Measurements from ENCODE around the gene CXCL3.
A peak's percentile ranks its signal among the peaks of the same experiment; 100 is the strongest.
"Not testable (repeated sequence)": the region's sequence is repeated elsewhere in the genome, so short reads cannot be mapped to it uniquely, and the experiment has no call there.

CXCL3 gene

DNA sequence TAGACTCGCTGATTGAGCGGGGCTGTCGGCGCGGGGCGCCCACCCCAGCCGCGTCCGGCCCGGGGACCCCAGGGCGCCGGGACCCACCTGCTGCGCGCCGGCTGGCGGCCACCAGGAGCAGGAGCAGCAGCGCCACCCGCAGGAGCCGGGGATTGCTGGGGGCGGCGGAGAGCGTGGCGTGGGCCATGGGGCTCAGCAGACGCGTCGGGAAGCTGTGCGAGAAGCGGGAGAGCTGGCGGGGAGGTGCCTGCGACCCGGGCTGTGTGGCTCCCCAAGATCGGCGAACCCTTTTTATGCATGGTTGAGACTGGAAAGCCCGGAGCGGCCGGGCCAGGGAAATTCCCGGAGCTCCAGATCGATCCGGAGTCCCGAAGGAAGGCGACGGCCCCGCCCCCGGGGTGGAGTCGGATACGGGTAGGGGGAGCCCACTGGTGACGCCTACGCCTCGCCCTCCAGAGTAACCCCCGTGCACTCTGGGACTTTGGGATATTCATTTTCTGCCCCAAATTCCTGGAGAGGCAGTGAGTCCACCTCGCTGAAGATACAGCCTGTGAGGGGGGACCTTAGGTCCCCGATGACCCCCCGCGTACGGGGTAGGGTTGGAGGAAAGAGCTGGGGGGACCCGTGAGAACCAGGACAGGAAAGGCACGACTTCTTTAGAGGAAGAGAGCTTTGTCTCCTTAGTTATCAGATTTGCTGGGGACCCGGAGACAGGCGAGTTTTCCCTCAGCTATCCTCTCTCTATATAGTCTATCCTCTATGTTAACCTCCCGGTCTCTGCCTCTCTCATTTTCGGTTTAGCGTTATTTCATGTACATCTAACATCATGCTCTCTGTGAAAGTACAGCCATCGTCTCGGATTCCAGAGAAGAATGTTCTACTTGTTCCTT lies at the start of gene CXCL3:
CXCL3 (minus strand) TSS at position 265 of the 890 bp plus-strand sequence; CDS start at position 187, 78 bp downstream.
- peak; percentile 54 for DNase-seq (ENCODE audit: low read depth)

- DNase-seq (ENCODE audit: low read depth), result no peak
Observed at GRCh38 chr4:74087481-74087880, 49.0 kb upstream of the CXCL3 start.

DNA sequence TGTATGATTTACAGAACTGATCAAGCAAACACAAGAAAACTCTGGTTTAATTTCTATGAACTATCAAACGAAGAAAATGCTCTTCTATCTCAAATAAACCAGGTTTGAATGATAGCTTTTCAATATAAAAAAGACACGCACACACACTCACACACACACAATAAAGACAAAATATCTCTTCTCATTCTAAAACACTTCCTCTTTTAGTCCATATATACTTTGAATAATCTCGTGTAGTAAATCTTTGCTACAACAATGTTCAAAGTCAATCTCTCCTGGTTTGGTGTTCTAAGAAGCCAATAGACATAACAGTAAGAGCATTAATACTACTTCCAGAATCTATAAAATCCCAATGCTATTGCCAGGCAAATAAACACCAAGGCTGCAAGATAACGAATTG lies 47.2 kb upstream of the CXCL3 start:
- no peak for DNase-seq (ENCODE audit: low read depth)

DNA sequence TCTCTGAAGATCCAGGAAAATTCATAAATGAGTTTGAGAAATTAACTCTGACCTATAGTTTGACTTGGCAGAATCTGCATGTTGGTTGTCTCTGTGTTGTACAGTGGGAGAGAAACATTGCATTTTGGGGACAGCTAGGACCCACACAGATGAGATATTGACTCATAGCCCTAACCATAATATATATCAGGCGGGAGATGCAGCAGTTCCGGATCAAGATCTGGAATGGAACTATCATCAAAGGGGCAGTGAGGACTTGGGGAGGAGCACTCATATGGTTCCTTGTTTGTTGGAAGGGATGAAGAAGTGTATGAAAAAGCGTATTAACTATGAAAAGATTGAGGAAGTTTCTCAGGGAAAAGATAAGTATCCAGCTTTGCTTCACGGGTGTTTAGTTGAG lies 46.5 kb upstream of the CXCL3 start:
- no peak for DNase-seq (ENCODE audit: low read depth)

DNA sequence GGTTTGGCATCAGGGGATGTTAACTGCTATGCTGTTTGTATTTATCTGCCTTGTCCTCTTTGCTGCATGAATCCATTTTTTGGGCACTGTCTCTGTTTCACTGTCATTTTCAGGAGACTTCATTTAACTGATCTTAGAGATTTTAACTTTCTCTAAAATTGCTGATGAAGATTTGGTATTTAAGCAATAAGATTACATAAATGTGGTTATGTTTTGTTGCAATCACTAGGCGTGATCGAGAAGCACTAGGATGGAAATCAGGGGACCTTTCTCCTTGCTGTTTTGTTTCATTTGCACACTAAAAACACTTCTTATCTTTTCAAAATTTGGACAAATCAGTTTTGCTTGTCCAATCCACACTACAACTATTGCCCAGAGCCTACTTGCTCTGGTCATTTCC lies 45.1 kb upstream of the CXCL3 start:
- no peak for DNase-seq (ENCODE audit: low read depth)

- DNase-seq (ENCODE audit: low read depth), result no peak
Observed at GRCh38 chr4:74081035-74081434, 42.5 kb upstream of the CXCL3 start.

DNA sequence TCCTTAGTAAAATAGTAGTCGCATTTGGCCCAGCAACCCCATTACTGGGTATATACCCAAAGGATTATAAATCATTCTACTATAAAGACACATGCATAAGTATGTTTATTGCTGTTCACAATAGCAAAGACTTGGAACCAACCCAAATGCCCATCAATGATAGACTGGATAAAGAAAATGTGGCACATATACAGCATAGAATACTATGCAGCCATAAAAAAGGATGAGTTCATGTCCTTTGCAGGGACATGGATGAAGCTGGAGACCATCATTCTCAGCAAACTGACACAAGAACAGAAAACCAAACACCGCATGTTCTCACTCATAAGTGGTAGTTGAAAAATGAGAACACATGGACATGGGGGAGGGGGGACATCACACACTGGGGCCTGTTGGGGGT lies 41.9 kb upstream of the CXCL3 start:
- not testable (repeated sequence) for DNase-seq (ENCODE audit: low read depth)

- DNase-seq (ENCODE audit: low read depth), result not testable (repeated sequence)
Observed at GRCh38 chr4:74079024-74079423, 40.5 kb upstream of the CXCL3 start.

- DNase-seq (ENCODE audit: low read depth), result no peak
Observed at GRCh38 chr4:74073358-74073757, 34.9 kb upstream of the CXCL3 start.

DNA sequence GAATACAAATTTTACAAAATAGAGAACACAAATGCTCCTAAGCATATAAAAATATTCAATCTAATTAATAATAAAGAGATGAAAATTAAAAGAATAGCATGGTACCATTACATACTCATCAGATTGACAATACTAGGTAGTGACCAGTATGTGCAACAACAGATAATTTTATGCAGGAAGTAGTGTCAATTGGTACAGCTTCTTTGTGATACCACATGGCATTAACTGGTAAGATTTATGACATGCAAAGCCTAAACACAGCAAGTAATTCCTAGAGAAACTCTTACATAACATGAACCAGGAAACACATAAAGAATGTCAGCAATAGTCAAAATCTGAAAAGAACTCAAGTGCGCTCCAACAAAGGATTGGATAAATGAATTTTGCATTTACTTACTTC lies 34.2 kb upstream of the CXCL3 start:
- no peak for DNase-seq (ENCODE audit: low read depth)

DNA sequence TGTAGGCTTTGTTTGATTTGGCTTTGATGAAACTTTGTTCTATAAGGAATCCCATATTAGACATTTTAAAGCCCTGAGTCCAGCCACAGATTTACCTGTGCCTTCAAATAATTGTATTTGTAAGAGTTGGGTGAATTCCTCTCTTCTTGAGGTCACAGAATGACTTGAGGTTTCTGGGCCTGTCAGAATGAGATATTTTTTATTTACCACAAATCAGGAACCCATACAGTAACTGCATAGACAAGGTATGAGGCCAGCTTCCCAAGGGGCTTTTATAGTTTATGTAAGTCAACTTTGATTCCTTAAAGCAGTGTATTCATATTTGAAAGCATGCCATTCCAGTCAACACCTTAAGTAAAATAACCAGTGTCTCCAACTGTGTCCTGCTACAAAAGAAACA lies 29.1 kb upstream of the CXCL3 start:
- no peak for DNase-seq (ENCODE audit: low read depth)

GRCh38 chr4:74066232-74066631 lies 27.7 kb upstream of the CXCL3 start:
- no peak for DNase-seq (ENCODE audit: low read depth)

DNA sequence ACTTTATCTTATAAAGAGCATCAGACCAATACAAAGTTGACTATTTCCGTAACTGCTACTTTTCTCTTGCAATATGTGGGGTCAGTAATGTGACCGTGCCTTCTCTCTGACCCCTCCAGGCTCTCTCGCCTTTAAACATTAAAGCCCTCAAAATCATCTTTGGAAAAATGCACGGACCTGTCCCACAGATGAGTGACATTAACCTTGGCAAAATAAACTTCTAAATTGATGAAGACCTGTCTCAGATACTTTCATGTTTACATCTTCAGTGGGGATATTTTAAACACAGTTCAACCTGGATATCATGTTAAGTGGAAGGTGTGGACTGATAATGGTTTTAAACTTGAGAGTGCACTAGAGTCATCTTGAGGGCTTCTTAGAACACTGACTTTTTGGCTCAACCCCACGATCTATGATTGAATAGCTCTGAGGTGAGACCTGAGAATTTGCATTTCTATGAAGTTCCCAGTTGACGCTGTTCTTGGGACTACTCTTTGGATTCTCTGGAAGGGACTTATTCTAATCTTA lies 26.7 kb upstream of the CXCL3 start:
- no peak for DNase-seq (ENCODE audit: low read depth)

DNA sequence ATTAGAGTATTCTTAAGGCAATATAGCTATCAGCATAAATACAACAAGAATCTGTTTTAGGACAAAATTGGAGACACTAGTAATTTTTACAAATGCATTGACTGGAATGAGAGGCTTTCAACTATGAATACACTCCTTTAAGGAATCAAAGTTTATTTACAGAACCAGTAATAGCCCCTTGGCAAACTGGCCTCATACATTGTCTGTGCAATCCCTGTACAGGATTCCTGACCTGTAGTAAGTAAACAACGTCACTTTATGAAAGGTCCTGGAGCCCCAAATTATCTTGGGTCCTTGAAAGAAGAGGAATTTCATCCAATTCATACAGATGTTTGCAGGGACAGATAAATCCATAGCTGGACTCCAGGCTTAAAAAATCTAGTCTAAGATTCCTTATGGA lies 25.4 kb upstream of the CXCL3 start:
- no peak for DNase-seq (ENCODE audit: low read depth)

GRCh38 chr4:74062953-74063352 lies 24.5 kb upstream of the CXCL3 start:
- no peak for DNase-seq (ENCODE audit: low read depth)

DNA sequence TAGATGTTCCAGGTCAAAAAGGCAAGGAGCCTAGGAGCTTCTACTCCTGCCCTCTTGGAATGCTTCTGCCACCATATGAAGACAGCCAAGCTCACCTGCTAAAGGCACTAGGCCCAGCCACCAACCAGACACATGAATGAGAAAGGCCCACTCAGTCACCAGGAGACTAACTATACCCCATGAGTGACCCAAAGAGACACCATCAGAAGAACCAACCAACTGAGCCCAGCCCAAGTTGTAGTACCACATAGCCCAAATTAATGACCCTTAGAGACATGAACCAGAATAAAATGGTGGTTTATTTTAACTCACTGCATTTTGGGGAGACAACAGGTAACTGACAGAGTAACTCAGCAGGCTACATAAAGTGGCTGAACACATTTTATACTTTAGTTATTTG lies 22.9 kb upstream of the CXCL3 start:
- DNase-seq (ENCODE audit: low read depth), result no peak

- DNase-seq (ENCODE audit: low read depth), result no peak
Observed at GRCh38 chr4:74059161-74059829, 20.8 kb upstream of the CXCL3 start.

DNA sequence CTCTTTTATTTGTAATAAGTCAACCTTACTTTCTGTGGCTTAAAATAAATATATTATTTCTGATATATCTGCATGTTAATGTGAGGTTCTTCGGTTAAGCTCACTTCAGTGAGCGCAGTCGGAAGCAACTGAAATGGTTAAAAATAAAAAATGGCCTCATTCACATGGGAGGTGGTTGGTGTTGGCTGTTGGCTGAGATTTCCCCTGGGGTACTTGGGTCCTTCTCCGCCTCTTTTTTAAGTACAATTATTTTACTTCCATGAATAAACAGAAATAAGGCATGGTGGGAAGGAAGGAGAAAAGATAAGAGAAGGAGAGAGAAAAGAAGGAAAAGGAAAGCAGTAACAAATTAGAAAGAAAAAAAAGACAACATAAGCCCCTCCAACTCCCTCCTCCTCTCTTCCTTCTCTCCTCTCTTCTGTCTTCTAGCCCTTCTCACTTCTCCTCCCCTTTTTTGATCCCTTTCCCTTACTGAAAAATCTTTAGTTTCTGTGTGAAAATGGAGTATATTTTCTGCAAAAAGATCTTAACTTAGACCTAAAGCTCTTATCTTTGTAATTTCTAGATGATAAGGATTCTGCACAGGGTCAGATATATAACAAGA lies 19.7 kb upstream of the CXCL3 start:
- no peak for DNase-seq (ENCODE audit: low read depth)

GRCh38 chr4:74057588-74057987 lies 19.1 kb upstream of the CXCL3 start:
- DNase-seq (ENCODE audit: low read depth), result no peak

- DNase-seq (ENCODE audit: low read depth), result peak; percentile 66
Observed at GRCh38 chr4:74056858-74057562, 18.5 kb upstream of the CXCL3 start.

- DNase-seq (ENCODE audit: low read depth), result peak; percentile 34
Observed at GRCh38 chr4:74056114-74056857, 17.8 kb upstream of the CXCL3 start.
